Endothelial cell of umbilical vein (primary cell): ENCODE results near the gene IST1. TPM values are rescaled to one million over a fixed set of nuclear protein-coding genes. Genes with fewer than 3 reads are reported as not detected.

Experiments
- BruUV-seq: library from RNA; stranded (reverse); fragments of 400-500 nt; replicated peaks from 2 replicates; lab custom pipeline; 2021; lab: Mats Ljungman, UMichigan
- CTCF ChIA-PET: fragments of 300-600, 350-600 bp; sonication (Branson Sonifier 250); formaldehyde crosslinking; loops from one replicate; lab custom pipeline; 2021; ENCODE audit warnings: antibody characterized with exemption, inconsistent platforms; lab: Charles Lee
- POLR2A ChIA-PET: fragments of 300-600, 350-600 bp; sonication (Branson Sonifier 250); formaldehyde crosslinking; loops from one replicate; lab custom pipeline; 2021; ENCODE audit warnings: antibody characterized with exemption, inconsistent platforms; lab: Charles Lee
- DNase-seq: peaks from one replicate; pipeline ENCODE4 v3.0.0-alpha.2; 2011; ENCODE audit warnings: low read depth, low spot score
- FAIRE-seq: peaks from 2 replicates; lab custom pipeline; 2011; peaks lifted over from hg19 to GRCh38; lab: Jason Lieb, UNC
- H2AFZ ChIP-seq: 2 replicates; pipeline ENCODE4 v1.6.0; 2012; ENCODE audit warnings: low read depth, low read length, control low read depth, inconsistent platforms
- H3K27ac ChIP-seq: 2 replicates; pipeline ENCODE4 v1.5.1; 2011; ENCODE audit warnings: low read depth, mild to moderate bottlenecking, control low read depth, low read length, moderate library complexity; ENCODE audit not compliant: insufficient read depth
- H3K27me3 ChIP-seq, 2 experiments: 2 replicates each; pipeline versions ENCODE4 v1.6.0 to v1.6.1; 2011; ENCODE audit warnings: low read length in 2 of 2, mixed read lengths in 1 of 2; ENCODE audit not compliant: control insufficient read depth in 2 of 2, insufficient read depth in 2 of 2
- H3K36me3 ChIP-seq, 2 experiments: 2 replicates in 1 of 2; 3 replicates in 1 of 2; pipeline ENCODE4 v1.5.1; 2011; ENCODE audit warnings: low read length in 2 of 2, mild to moderate bottlenecking in 1 of 2, moderate library complexity in 1 of 2; ENCODE audit not compliant: control insufficient read depth in 2 of 2, insufficient read depth in 2 of 2; ENCODE audit errors: extremely low read depth in 1 of 2
- H3K4me1 ChIP-seq: 3 replicates; pipeline ENCODE4 v1.5.1; 2011; ENCODE audit warnings: mild to moderate bottlenecking, low read length; ENCODE audit not compliant: control insufficient read depth, insufficient read depth; ENCODE audit errors: extremely low read depth
- H3K4me2 ChIP-seq: 2 replicates; pipeline ENCODE4 v1.6.1; 2011; ENCODE audit warnings: low read length, control low read depth, mixed read lengths; ENCODE audit not compliant: insufficient read depth
- H3K4me3 ChIP-seq, 3 experiments: fragments of 200-600 bp in 1 of 3; sonication (generic), shearing (Covaris generic) in 1 of 3; replicated peaks in 1 of 3; 2 replicates each; pipeline ENCODE4 v1.5.1; 2011 to 2016; ENCODE audit warnings: control low read depth in 3 of 3, low read length in 3 of 3, mild to moderate bottlenecking in 2 of 3, inconsistent platforms in 1 of 3, low read depth in 1 of 3, moderate library complexity in 1 of 3; ENCODE audit not compliant: insufficient read depth in 1 of 3
- H3K79me2 ChIP-seq: 2 replicates; pipeline ENCODE4 v1.6.0; 2012; ENCODE audit warnings: low read length, inconsistent platforms; ENCODE audit not compliant: control insufficient read depth, insufficient read depth
- H3K9ac ChIP-seq: replicated peaks from 2 replicates; pipeline ENCODE3; 2011; ENCODE audit warnings: low read length, control low read depth; ENCODE audit not compliant: insufficient read depth; ENCODE audit errors: extremely low read depth
- H3K9me1 ChIP-seq: replicated peaks from 3 replicates; pipeline ENCODE4 v1.6.0; 2011; ENCODE audit warnings: mild to moderate bottlenecking, low read length; ENCODE audit not compliant: control insufficient read depth, insufficient read depth; ENCODE audit errors: extremely low read depth
- H3K9me3 ChIP-seq: replicated peaks from 2 replicates; pipeline ENCODE4 v1.5.1; 2012; ENCODE audit warnings: low read length, inconsistent platforms; ENCODE audit not compliant: control insufficient read depth, insufficient read depth
- H4K20me1 ChIP-seq: replicated peaks from 2 replicates; pipeline ENCODE3; 2011; ENCODE audit warnings: mild to moderate bottlenecking, low read length; ENCODE audit not compliant: control insufficient read depth, insufficient read depth; ENCODE audit errors: extremely low read depth
- EZH2 ChIP-seq: IDR thresholded peaks from 2 replicates; pipeline ENCODE4 v1.6.1; 2012; ENCODE audit warnings: borderline replicate concordance, low read depth, mild to moderate bottlenecking, moderate library complexity, low read length, inconsistent platforms; ENCODE audit not compliant: severe bottlenecking
- GATA2 ChIP-seq: IDR thresholded peaks from 2 replicates; pipeline ENCODE4 v1.7.0; 2011; ENCODE audit warnings: low read depth, mild to moderate bottlenecking, moderate library complexity, mixed read lengths, low read length; ENCODE audit not compliant: insufficient read length, insufficient read depth
- JUN ChIP-seq: IDR thresholded peaks from 2 replicates; pipeline ENCODE4 v1.6.1; 2011; ENCODE audit warnings: borderline replicate concordance, low read depth; ENCODE audit not compliant: insufficient read length, insufficient read depth
- MYC ChIP-seq: IDR thresholded peaks from one replicate; pipeline ENCODE4 v1.6.1; 2011; ENCODE audit warnings: mild to moderate bottlenecking, low read depth, low read length
- POLR2AphosphoS5 ChIP-seq: IDR thresholded peaks from 2 replicates; pipeline ENCODE4 v1.6.1; 2012; ENCODE audit warnings: low read depth, mild to moderate bottlenecking, control low read depth, low read length, moderate library complexity; ENCODE audit not compliant: insufficient read depth
- dilution Hi-C: fragments of 300-500 bp; cut with MboI; formaldehyde crosslinking; loops from one replicate; pipeline ENCODE4 v1.15.0; 2019; ENCODE audit warnings: low sequenced_read_pairs; ENCODE audit not compliant: extremely low pct_ligation_motif_present
- intact Hi-C: fragments of 100-400 bp; cut with micrococcal nuclease; formaldehyde crosslinking; loops from one replicate; pipeline ENCODE4 v1.10.0; 2022
- polyA plus RNA-seq, 4 experiments: library from polyadenylated mRNA; depleted of rRNA in 3 of 4; stranded (reverse) in 3 of 4; unstranded in 1 of 4; fragments of >200 nt; gene quantifications; 2 replicates each; pipeline versions ENCODE4 v1.2.1 to v1.2.3, GENCODE V29; 2011 to 2012; ENCODE audit warnings: missing spikeins in 1 of 4
- total RNA-seq: library from RNA; stranded (reverse); gene quantifications from 2 replicates; pipeline ENCODE4 v1.2.3, GENCODE V29; 2021
- TF ChIP-seq, protein P1 (sequence below), 2 donors: IDR thresholded peaks; 1 replicate in 1 of 2; 2 replicates in 1 of 2; pipeline ENCODE4 v1.5.1; 2011; ENCODE audit warnings: low read length in 2 of 2, mild to moderate bottlenecking in 2 of 2, moderate library complexity in 2 of 2, control low read depth in 1 of 2, inconsistent platforms in 1 of 2, low read depth in 1 of 2; ENCODE audit not compliant: insufficient read depth in 1 of 2; ENCODE audit errors: extremely low read depth in 1 of 2

IST1 gene
- total and polyA plus RNA-seq, 2 donors (not counting 3 experiments of a cell fraction or from before 2014, with no cell fraction given), result 145 to 165 TPM

DNA sequence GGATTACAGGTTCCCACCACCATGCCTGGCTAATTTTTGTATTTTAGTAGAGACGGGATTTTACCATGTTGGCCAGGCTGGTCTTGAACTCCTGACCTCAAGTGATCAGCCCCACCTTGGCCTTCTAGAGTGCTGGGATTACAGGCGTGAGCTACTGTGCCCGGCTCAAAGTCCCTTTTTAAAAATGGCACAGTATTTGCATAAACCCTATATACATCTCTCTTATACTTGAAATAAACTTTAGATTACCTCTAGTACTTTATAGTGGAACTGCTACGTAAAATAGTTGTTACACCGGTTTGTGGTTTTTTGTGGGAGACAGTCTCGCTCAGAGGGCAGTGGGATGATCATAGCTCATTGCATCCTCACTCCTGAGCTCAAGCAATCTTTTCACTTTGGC lies 36.3 kb downstream of the IST1 start:
- BruUV-seq, result no TSS peak
- H3K4me2 ChIP-seq, result no peak overlapping the region
- H3K27ac ChIP-seq, result no peak overlapping the region
- H3K9me1 ChIP-seq, result no peaks in the 10 kb centered on the region
- TF ChIP-seq GATA2 (no peak), MYC (no peak), EZH2 (no peak), POLR2AphosphoS5 (no peak), JUN (no peak)
- TF ChIP-seq, protein P1, sequence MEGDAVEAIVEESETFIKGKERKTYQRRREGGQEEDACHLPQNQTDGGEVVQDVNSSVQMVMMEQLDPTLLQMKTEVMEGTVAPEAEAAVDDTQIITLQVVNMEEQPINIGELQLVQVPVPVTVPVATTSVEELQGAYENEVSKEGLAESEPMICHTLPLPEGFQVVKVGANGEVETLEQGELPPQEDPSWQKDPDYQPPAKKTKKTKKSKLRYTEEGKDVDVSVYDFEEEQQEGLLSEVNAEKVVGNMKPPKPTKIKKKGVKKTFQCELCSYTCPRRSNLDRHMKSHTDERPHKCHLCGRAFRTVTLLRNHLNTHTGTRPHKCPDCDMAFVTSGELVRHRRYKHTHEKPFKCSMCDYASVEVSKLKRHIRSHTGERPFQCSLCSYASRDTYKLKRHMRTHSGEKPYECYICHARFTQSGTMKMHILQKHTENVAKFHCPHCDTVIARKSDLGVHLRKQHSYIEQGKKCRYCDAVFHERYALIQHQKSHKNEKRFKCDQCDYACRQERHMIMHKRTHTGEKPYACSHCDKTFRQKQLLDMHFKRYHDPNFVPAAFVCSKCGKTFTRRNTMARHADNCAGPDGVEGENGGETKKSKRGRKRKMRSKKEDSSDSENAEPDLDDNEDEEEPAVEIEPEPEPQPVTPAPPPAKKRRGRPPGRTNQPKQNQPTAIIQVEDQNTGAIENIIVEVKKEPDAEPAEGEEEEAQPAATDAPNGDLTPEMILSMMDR (IDR thresholded peaks at IDR 0.05; ENCODE audit: extremely low read depth in 1 of 2, insufficient read depth in 1 of 2, low read depth in 1 of 2, low read length in 2 of 2), result no peak
- peaks cover 6% of the 10 kb centered on the region for H4K20me1 ChIP-seq
- H3K4me3 ChIP-seq, result no peak overlapping the region
- H3K79me2 ChIP-seq, result peaks cover 41% of the 10 kb centered on the region
- peaks cover 13 to 18% of the 10 kb centered on the region in 2 experiments for H3K36me3 ChIP-seq
- POLR2A ChIA-PET, result no interaction called here
- intact Hi-C loops, result no loop called here
- H3K9me3 ChIP-seq, result no peaks in the 10 kb centered on the region
- dilution Hi-C loops, result no loop called here
- peaks cover 37% of the 10 kb centered on the region for H3K4me1 ChIP-seq
- CTCF ChIA-PET, result interaction anchor here (0.6 to 4.6 kb wide), 3 partner anchors 14 to 49 kb away, joined by 3 to 27 read pairs (median 7); partner anchors contain the start of gene ZNF821
- no peak overlapping the region for H2AFZ ChIP-seq
- H3K27me3 ChIP-seq, result no peaks in the 10 kb centered on the region
- H3K9ac ChIP-seq, result no peak overlapping the region
- FAIRE-seq (no peak), DNase-seq (no peak)
